Common myeloid progenitor, CD34-positive (primary cell): Measurements from ENCODE around the gene UVRAG.

Source experiments
- CTCF ChIA-PET: fragments of 350-600 bp; sonication (Branson Sonifier 250); formaldehyde crosslinking; loops from one replicate; lab custom pipeline; 2021; ENCODE audit warnings: antibody characterized with exemption; lab: Charles Lee
- POLR2A ChIA-PET: fragments of 350-600 bp; sonication (Branson Sonifier 250); formaldehyde crosslinking; loops from one replicate; lab custom pipeline; 2021; ENCODE audit warnings: antibody characterized with exemption; lab: Charles Lee
- DNase-seq, 3 donors: peaks; one replicate each; pipeline versions ENCODE4 v3.0.0 to v3.0.0-alpha.2; 2013
- H3K27ac ChIP-seq, 2 experiments: 1 replicate in 1 of 2; 2 replicates in 1 of 2; pipeline ENCODE4 v1.7.0; 2013; ENCODE audit warnings: inconsistent platforms in 2 of 2, low read length in 2 of 2, mild to moderate bottlenecking in 2 of 2, low read depth in 1 of 2, moderate library complexity in 1 of 2; ENCODE audit not compliant: severe bottlenecking in 2 of 2, insufficient read depth in 1 of 2, poor library complexity in 1 of 2
- H3K27me3 ChIP-seq, 5 experiments: replicated peaks in 2 of 5; 1 replicate in 3 of 5; 2 replicates in 2 of 5; pipeline versions ENCODE4 v1.6.1 to v1.7.0; 2013; ENCODE audit warnings: low read length in 4 of 5, mild to moderate bottlenecking in 2 of 5, moderate library complexity in 2 of 5, inconsistent platforms in 1 of 5; ENCODE audit not compliant: insufficient read depth in 5 of 5, control insufficient read depth in 4 of 5
- H3K36me3 ChIP-seq, 4 experiments: 1 replicate in 2 of 4; 2 replicates in 2 of 4; pipeline versions ENCODE4 v1.6.1 to v1.7.0; 2013; ENCODE audit warnings: low read length in 3 of 4, control low read depth in 1 of 4, mild to moderate bottlenecking in 1 of 4; ENCODE audit not compliant: control insufficient read depth in 4 of 4, insufficient read depth in 4 of 4
- H3K4me1 ChIP-seq, 4 experiments: 1 replicate in 3 of 4; 2 replicates in 1 of 4; pipeline versions ENCODE4 v1.6.1 to v1.7.1; 2013; ENCODE audit warnings: low read length in 3 of 4, mild to moderate bottlenecking in 3 of 4, control low read depth in 1 of 4, inconsistent platforms in 1 of 4, moderate library complexity in 1 of 4; ENCODE audit not compliant: control insufficient read depth in 4 of 4, insufficient read depth in 4 of 4; ENCODE audit errors: control extremely low read depth in 1 of 4
- H3K4me3 ChIP-seq, 7 experiments: 1 replicate in 4 of 7; 2 replicates in 3 of 7; pipeline versions ENCODE4 v1.5.1 to v1.7.0; 2013; ENCODE audit warnings: mild to moderate bottlenecking in 7 of 7, low read length in 6 of 7, moderate library complexity in 6 of 7, inconsistent platforms in 2 of 7, low read depth in 2 of 7, control low read depth in 1 of 7; ENCODE audit not compliant: insufficient read depth in 4 of 7, control insufficient read depth in 1 of 7; ENCODE audit errors: extremely low read depth in 1 of 7
- H3K9me3 ChIP-seq, 5 experiments: 1 replicate in 4 of 5; 2 replicates in 1 of 5; pipeline versions ENCODE4 v1.6.1 to v1.7.1; 2013; ENCODE audit warnings: low read length in 4 of 5, mild to moderate bottlenecking in 2 of 5, inconsistent platforms in 1 of 5, low read depth in 1 of 5, moderate library complexity in 1 of 5; ENCODE audit not compliant: control insufficient read depth in 4 of 5, insufficient read depth in 2 of 5; ENCODE audit errors: control extremely low read depth in 1 of 5
- WGBS: methylation state at CpG from one replicate; pipeline ENCODE4 v1.1.5; 2013; ENCODE audit not compliant: insufficient coverage; 5-methylcytosine and 5-hydroxymethylcytosine counted together

The UVRAG gene

GRCh38 chr11:75802021-75802912 is 12.7 kb upstream of the UVRAG start:
- no peaks in the 10 kb centered on the region for H3K36me3 ChIP-seq
- POLR2A ChIA-PET: interaction anchor here (1.2 kb wide), 1 partner anchor 13 kb away, joined by 3 read pairs; the partner anchor contains the start of gene UVRAG

GRCh38 chr11:75802913-75803820 is 11.8 kb upstream of the UVRAG start:
- Histone ChIP-seq H3K4me3 (no peak overlapping the region), H3K9me3 (no peaks in the 10 kb centered on the region), H3K27ac (no peak overlapping the region), H3K36me3 (no peaks in the 10 kb centered on the region), H3K4me1 (peaks cover 0 to 11% (median 7%) of the 10 kb centered on the region in 4 experiments), H3K27me3 (no peaks in the 10 kb centered on the region)
- DNase-seq: peak; percentile 64 to 81 (median 71)
- 65% methylated on average over 8 of the region's 10 CpGs for WGBS
- CTCF ChIA-PET: interaction anchor here (0.7 to 4.1 kb wide), 24 partner anchors 9 to 709 kb away, joined by 3 to 85 read pairs (median 4); partner anchors contain the start of gene UVRAG
- POLR2A ChIA-PET: interaction anchor here (1.2 kb wide), 1 partner anchor 12 kb away, joined by 3 read pairs; the partner anchor contains the start of gene UVRAG

More at GRCh38 chr11:75802021-75802912, 12.7 kb upstream of the UVRAG start:
- CTCF ChIA-PET: interaction anchor here (0.7 to 4.1 kb wide), 21 partner anchors 8 to 710 kb away, joined by 3 to 85 read pairs (median 4); partner anchors contain the start of gene UVRAG
- Histone ChIP-seq H3K27me3 (no peaks in the 10 kb centered on the region), H3K4me3 (no peak overlapping the region), H3K4me1 (peaks cover 0 to 11% (median 7%) of the 10 kb centered on the region in 4 experiments), H3K9me3 (no peaks in the 10 kb centered on the region), H3K27ac (no peak overlapping the region)
- 98% methylated on average over 11 of the region's 12 CpGs for WGBS
- no peak for DNase-seq

GRCh38 chr11:75809111-75809510 is 5.9 kb upstream of the UVRAG start:
- 95% methylated on average over 2 of the region's 2 CpGs for WGBS
- H3K27ac ChIP-seq: no peak overlapping the region
- CTCF ChIA-PET: interaction anchor here (1.1 to 6.5 kb wide), 3 partner anchors 53 to 65 kb away, joined by 3 to 42 read pairs (median 5); no protein-coding TSS in a partner anchor

GRCh38 chr11:75809991-75810390 is 5.0 kb upstream of the UVRAG start:
- H3K9me3 ChIP-seq: no peaks in the 10 kb centered on the region
- no peak overlapping the region for H3K27ac ChIP-seq
- peaks cover 0 to 23% (median 12%) of the 10 kb centered on the region in 4 experiments for H3K4me1 ChIP-seq
- H3K27me3 ChIP-seq: no peaks in the 10 kb centered on the region
- WGBS: 100% methylated on average over 1 of the region's 2 CpGs
- H3K36me3 ChIP-seq: no peaks in the 10 kb centered on the region
- CTCF ChIA-PET: interaction anchor here (1.4 to 6.5 kb wide), 4 partner anchors 8 to 64 kb away, joined by 5 to 42 read pairs (median 20); no protein-coding TSS in a partner anchor
- no peak overlapping the region for H3K4me3 ChIP-seq
- no peak for DNase-seq
- POLR2A ChIA-PET: no interaction called here

More at GRCh38 chr11:75809111-75809510, 5.9 kb upstream of the UVRAG start:
- H3K4me3 ChIP-seq: no peak overlapping the region
- peaks cover 0 to 19% (median 8%) of the 10 kb centered on the region in 4 experiments for H3K4me1 ChIP-seq
- no peaks in the 10 kb centered on the region for H3K9me3 ChIP-seq
- no peak for DNase-seq
- H3K27me3 ChIP-seq: no peaks in the 10 kb centered on the region
- H3K36me3 ChIP-seq: no peaks in the 10 kb centered on the region
- POLR2A ChIA-PET: no interaction called here

- Histone ChIP-seq H3K27ac (no peak overlapping the region), H3K27me3 (no peaks in the 10 kb centered on the region), H3K9me3 (no peaks in the 10 kb centered on the region), H3K4me3 (no peak overlapping the region), H3K4me1 (peaks cover 0 to 23% (median 13%) of the 10 kb centered on the region in 4 experiments), H3K36me3 (no peaks in the 10 kb centered on the region)
- CTCF ChIA-PET: interaction anchor here (0.6 to 6.5 kb wide), 6 partner anchors 9 to 63 kb away, joined by 3 to 42 read pairs (median 5); no protein-coding TSS in a partner anchor
- WGBS: 93% methylated on average over 7 of the region's 8 CpGs
- DNase-seq: no peak
- POLR2A ChIA-PET: no interaction called here
Measured at GRCh38 chr11:75810637-75811390, 4.2 kb upstream of the UVRAG start.

GRCh38 chr11:75811485-75811884 is 3.5 kb upstream of the UVRAG start:
- WGBS: 100% methylated on average over 2 of the region's 2 CpGs
- Histone ChIP-seq H3K27ac (no peak overlapping the region), H3K36me3 (no peaks in the 10 kb centered on the region), H3K9me3 (no peaks in the 10 kb centered on the region), H3K4me3 (no peak overlapping the region), H3K4me1 (peaks cover 5 to 27% (median 18%) of the 10 kb centered on the region in 4 experiments), H3K27me3 (no peaks in the 10 kb centered on the region)
- ChIA-PET POLR2A (no interaction called here), CTCF (interaction anchor here (0.6 to 6.5 kb wide), 4 partner anchors 10 to 56 kb away, joined by 3 to 42 read pairs (median 20); no protein-coding TSS in a partner anchor)
- no peak for DNase-seq
